ENCODE measurements around the gene DAP.

GRCh38 chr5:10793785-10794184 lies 32.8 kb upstream of the DAP start:
- 0 out of 2 replicates have a peak, but pooled peaks have one; percentile 10 for TF ChIP-seq CTCF (IDR thresholded peaks at IDR 0.05)
- no peak for TF ChIP-seq REST (IDR thresholded peaks at IDR 0.05; ENCODE audit: insufficient read depth in 1 of 2, low read depth in 2 of 2, low read length in 1 of 2)
- TF ChIP-seq POLR2AphosphoS5 (IDR thresholded peaks at IDR 0.05; ENCODE audit: low read depth, low read length), result no peak
